AG10803 (cell line): ENCODE results near the gene CLSTN1.
"Not testable (repeated sequence)": the region's sequence is repeated elsewhere in the genome, so short reads cannot be mapped to it uniquely, and the experiment has no call there.

Experiments
- DNase-seq: peaks from one replicate; pipeline ENCODE4 v3.0.0; 2010; ENCODE audit warnings: low read depth
- H3K4me3 ChIP-seq: 2 replicates; pipeline ENCODE4 v1.5.1; 2011; ENCODE audit warnings: mild to moderate bottlenecking, low read length, control low read depth
- TF ChIP-seq, protein P1 (sequence below): conservative IDR thresholded peaks from 2 replicates; pipeline ENCODE4 v1.5.1; 2011; ENCODE audit warnings: mild to moderate bottlenecking, low read length, control low read depth, inconsistent platforms

The CLSTN1 gene

DNA sequence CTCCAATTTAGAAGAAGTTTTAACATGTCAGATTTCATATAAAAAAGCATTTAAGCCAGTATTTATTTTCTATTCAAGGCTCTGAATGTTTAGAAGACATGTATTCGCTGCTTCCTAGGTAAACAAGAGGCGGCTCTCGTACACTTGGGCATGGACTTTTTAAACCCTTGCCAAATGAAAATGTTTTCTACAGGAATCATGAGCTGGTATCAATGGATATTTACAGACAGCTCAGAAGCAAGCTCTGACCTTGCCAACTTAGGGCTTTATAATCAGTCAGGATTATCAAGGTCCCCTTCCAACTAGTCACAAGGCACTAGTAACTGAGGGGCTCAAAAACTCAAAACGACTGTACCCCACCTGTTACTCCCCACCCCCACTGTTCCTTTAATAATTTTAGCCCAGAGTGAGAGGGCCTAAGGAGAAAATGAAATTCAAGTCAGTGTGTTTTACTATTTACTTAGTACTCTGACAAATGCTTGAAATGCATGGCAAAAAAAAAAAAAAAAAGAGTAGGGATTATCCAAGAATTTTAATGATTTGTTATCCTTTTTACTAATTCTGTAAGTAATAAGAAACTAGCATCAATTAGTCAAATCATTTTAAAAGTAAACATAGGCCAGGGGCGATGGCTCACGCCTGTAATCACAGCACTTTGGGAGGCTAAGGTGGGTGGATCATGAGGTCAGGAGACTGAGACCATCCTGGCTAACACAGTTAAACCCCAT, 12.4 kb downstream of the CLSTN1 start:
- no peak overlapping the region for H3K4me3 ChIP-seq

DNA sequence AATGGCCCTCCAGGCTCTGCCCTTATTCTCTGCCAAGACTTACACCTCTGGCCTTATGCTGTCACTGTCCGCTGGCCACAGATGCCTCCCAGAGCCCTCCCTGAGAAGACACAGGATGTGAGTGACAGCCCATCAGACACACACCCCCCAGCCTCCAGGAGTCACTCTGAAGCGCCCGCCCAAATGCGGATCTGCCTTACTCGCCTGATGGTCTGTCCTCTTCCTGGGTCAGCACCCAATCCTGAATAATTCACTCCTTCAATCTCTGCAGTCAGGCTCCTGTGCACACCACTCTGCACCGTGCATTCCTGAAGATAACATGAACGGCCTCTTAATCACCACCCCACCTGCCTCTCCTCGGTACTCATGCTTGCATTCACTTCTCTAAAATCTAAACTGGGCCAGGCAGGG, 14.7 kb downstream of the CLSTN1 start:
- TF ChIP-seq, protein P1, sequence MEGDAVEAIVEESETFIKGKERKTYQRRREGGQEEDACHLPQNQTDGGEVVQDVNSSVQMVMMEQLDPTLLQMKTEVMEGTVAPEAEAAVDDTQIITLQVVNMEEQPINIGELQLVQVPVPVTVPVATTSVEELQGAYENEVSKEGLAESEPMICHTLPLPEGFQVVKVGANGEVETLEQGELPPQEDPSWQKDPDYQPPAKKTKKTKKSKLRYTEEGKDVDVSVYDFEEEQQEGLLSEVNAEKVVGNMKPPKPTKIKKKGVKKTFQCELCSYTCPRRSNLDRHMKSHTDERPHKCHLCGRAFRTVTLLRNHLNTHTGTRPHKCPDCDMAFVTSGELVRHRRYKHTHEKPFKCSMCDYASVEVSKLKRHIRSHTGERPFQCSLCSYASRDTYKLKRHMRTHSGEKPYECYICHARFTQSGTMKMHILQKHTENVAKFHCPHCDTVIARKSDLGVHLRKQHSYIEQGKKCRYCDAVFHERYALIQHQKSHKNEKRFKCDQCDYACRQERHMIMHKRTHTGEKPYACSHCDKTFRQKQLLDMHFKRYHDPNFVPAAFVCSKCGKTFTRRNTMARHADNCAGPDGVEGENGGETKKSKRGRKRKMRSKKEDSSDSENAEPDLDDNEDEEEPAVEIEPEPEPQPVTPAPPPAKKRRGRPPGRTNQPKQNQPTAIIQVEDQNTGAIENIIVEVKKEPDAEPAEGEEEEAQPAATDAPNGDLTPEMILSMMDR, result no peak
- no peak overlapping the region for H3K4me3 ChIP-seq
- no peak for DNase-seq

More for the DNA sequence above, 12.4 kb downstream of the CLSTN1 start:
- DNase-seq, result no peak
- TF ChIP-seq, protein P1, result no peak

DNA sequence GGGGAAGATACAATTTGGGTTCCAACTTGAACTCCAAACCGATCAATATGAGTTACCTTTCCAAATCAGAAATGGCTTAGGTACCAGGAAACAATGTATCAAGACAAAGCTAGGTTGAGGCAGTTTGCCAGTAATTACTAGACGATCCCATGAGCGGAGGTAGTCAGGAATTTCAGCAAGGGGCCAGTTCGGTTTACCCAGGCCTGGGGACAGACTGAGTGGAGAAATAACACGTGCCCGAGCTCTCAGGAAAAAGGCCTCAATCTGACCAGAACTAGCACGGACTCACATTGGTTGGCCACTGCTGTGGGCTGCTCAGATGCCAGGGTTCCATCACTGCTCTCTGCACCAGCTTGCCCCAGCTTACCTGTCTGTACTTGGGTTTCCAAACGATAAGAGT, 15.3 kb downstream of the CLSTN1 start:
- TF ChIP-seq, protein P1, result no peak
- DNase-seq, result no peak

DNA sequence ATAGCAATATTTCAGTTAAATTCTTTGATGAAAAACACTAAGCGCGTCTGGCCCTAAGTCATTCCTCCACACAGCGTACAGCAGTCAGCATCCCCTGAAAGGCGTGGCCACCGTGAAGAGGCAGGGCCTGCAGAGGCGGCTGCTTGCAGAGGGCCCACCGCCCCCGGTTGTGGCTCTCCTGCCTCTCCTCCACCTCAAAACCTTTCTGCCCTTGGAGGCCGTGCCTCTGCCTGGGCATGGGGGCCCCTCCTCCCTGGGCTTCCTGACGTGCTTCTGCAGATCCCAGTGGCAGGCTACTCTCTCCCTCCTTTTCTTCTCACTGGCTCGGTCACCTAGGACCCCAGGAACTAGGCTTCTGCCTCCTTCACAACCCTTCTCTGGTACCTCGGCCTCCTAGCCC, 16.2 kb downstream of the CLSTN1 start:
- DNase-seq, result no peak
- no peak overlapping the region for H3K4me3 ChIP-seq
- TF ChIP-seq, protein P1, result no peak

More for the DNA sequence above, 15.3 kb downstream of the CLSTN1 start:
- H3K4me3 ChIP-seq, result no peak overlapping the region

DNA sequence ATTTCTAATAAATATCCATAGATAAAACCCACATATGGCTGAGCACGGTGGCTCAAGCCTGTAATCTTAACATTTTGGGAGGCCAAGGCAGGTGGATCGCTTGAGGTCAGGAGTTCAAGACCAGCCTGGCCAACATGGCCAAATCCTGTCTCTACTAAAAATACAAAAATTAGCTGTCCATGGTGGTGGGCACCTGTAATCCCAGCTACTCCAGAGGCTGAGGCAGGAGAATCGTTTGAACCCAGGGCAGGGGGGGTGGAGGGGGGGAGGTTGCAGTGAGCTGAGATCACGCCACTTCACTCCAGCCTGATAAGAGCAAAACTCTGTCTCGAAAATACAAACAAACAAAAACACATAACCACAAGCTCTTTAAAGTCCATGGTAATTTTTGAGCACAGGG, 17.8 kb downstream of the CLSTN1 start:
- H3K4me3 ChIP-seq, DNase-seq: not testable (repeated sequence)

DNA sequence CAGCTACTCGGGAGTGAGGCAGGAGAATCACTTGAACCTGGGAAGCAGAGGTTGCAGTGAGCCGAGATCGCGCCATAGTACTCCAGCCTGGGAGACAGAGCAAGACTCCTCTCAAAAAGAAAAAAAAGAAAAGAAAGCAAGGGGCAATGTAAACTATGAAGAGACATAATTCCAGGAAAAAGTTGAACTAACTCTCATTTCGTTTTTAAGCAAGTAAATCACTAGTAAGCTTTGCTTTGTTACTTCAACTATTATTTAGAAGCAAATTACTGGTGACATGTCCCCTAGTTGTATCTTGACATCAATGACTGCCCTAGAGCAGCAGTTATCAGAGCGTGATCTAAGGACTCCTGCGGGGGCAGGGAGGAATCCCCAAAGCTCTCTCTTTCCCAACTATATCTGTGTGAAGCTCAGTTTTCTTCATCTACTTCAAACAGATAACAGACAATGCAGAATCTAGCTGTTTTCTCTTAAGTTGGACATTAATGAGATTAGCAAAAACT, 18.7 kb downstream of the CLSTN1 start:
- TF ChIP-seq, protein P1, result no peak
- H3K4me3 ChIP-seq, result no peak overlapping the region
- DNase-seq, result no peak

DNA sequence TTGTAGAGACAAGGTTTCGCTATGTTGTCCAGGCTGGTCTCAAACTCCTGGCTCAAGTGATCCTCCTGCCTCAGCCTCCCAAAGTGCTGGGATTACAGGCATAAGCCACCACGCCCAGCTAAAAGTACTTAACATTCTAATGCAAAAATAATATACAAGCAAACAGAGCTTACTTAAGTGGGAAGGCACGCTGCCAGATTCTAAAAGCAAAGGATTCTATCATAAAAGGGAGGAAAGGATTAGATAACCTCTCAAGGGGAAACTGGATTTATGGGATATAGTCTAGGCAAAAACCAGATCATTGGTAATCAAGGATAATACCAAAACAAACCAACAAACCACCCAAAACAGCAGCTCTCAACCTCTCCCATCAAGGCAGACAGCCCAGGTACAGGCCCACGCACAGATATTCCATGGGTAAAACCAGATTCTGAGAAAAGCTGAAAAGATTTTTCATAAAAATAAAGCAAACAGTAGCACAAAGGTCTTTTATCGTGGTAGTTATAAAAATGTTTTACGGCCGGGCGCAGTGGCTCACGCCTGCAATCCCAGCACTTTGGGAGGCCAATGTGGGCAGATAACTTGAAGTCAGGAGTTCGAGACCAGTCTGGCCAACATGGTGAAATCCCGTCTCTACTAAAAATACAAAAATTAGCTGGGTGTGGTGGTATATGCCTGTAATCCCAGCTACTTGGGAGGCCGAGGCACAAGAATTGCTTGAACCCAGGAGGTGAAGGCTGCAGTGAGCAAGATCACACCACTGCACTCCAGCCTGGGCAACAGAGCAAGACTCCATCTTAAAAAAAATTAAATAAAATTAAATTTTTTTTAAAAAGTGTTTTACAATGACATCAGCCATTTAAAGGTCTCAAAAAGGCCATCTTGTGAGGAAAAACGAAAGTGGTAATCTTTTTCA, 20.5 kb downstream of the CLSTN1 start:
- DNase-seq, result not testable (repeated sequence)

DNA sequence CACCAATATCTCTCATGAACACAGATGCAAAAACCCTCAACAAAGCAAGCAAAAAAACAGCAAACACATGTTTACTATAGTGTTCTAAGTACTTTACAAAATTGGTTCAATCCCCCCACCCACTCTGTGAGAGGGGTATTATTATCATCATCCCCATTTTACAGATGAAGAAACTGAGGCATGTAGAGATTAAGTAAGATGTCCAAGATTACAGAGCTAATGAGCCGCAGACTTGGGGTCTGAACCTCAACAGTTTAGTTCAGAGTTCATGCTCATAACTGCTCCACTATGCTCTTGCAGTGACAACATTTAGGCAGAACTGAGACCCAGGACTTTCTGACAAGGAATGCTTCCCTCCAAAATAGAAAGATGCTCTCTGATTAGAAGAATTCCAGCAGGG, 21.9 kb downstream of the CLSTN1 start:
- no peak overlapping the region for H3K4me3 ChIP-seq
- TF ChIP-seq, protein P1, result no peak

More for the DNA sequence above, 20.5 kb downstream of the CLSTN1 start:
- H3K4me3 ChIP-seq, result not testable (repeated sequence)

More for the DNA sequence above, 21.9 kb downstream of the CLSTN1 start:
- no peak for DNase-seq
